ENCODE data around the gene CDH26.
"Not testable (repeated sequence)": the region's sequence is repeated elsewhere in the genome, so short reads cannot be mapped to it uniquely, and the experiment has no call there.

Gene CDH26

DNA sequence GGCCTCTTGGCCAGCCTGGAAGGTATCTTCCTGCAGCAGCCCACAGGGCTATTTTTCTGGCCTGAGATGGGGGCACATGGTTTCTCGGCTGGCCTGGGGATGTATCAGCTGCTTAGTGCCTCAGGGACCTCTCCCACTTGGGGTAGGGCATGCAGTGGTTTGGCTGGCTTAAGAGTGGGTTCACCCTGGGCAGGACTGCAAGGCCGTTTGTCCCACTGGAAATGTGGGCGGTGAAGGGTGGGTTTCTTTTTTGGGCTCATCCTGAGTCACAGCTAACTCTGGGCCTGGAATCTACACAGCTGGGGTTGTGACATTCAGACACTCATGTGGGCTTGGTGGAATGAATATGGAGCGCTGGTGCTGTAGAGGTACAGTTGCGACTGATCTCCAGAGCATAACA, 62.0 kb downstream of the CDH26 start:
- DNase-seq, result no peak

DNA sequence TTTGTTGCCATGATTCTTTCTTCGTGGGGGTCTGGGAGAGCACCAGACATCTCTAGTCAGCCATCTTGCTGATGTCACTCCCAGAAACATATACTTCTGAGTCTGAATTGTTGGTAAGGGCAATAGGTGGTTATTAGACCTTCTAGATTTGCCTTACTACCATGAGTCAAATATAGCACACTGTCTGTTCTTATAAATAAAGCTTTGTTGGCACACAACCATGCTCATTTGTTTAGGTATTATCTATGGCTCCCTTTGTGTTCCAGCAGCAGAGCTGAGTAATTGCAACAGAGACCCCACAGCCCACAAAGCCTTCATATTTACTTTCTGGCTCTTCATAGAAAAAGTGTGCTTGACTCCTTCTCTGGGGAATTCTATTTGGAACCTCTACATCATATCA, 62.9 kb downstream of the CDH26 start:
- no peak for DNase-seq

DNA sequence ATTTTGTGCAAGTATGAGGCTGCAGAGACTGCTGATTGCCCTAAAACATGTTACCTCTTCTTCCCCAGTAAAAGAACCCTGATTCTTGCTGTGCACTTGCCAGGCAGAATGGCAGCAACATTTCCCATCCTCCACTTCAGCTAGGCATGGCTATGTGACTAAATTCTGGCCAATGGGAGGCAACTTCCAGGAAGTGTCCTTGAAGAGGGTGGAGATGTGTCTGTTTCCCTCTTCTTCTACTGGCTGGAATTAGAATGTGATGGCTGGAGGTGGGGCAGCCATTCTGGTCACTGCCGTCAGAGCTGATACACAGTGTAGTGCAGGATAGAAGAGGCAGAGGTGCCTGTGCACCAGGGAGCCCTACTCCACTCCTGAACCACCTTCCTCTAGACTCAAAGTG, 64.6 kb downstream of the CDH26 start:
- no peak for DNase-seq

DNA sequence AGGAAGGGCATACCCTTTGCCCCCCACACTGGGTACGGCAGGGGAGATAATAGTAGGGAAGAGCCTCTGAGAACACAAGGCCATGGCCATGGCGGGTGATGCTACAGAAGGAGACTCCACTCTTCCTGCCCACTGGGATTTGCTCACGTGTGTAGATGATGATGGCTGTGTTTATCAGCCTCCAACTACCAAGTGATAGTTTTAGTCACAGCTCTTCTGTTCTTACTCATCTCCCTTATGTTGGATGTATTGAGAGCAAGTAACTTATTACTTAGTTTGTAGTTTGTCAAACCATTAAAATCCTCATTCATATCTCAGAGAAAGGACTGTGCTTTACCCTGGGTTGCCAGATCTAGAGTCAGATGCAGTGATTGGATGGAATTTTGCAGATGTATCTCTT, 66.0 kb downstream of the CDH26 start:
- DNase-seq, result no peak

GRCh38 chr20:60024801-60025200, 66.6 kb downstream of the CDH26 start:
- DNase-seq, result no peak

- no peak for DNase-seq
Observed at GRCh38 chr20:60026010-60026409, 67.8 kb downstream of the CDH26 start.

- no peak for DNase-seq
Observed at GRCh38 chr20:60030471-60030870, 72.2 kb downstream of the CDH26 start.

GRCh38 chr20:60031107-60031506, 72.9 kb downstream of the CDH26 start:
- no peak for DNase-seq

- DNase-seq, result no peak
Observed at GRCh38 chr20:60034231-60035110, 76.2 kb downstream of the CDH26 start.

- DNase-seq, result no peak
Observed at GRCh38 chr20:60035486-60035885, 77.3 kb downstream of the CDH26 start.

- no peak for DNase-seq
Observed at GRCh38 chr20:60036346-60036745, 78.1 kb downstream of the CDH26 start.

- no peak for DNase-seq
Observed at GRCh38 chr20:60036746-60037499, 78.7 kb downstream of the CDH26 start.

- no peak for DNase-seq
Observed at GRCh38 chr20:60038400-60039008, 80.3 kb downstream of the CDH26 start.

- DNase-seq, result no peak
Observed at GRCh38 chr20:60039526-60039925, 81.3 kb downstream of the CDH26 start.

DNA sequence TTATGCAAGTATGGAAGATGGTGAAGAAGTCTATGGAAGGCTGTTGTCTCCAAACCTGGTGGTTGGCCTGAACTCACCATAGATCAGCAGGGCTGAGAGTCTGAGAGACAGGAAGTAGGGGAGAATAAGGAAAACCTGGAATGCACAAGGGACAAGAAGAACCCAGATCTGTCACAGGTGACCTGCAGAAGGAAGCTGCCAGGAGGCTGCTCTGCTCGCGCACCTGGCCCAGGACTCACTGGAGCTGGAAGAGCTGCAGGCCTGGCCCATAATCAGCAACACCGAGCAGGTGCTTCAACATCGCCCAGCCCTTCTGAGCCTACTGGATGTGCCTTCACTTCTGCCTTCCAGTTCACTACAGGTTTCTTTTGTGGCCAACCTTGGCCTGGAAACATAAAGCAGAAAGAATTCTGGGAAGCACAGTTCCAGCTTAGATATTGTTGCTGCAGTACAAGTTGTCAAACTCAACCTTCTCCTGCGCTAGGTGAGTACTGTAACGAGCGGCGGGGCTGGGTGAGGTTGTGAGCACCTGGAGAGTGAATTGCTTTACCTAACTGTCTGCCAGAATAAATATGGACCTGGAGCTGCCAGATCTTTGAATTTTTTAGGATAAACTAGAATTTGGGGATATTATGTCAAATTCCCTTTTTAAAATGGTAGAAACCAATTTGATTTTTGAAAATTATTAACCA, 82.4 kb downstream of the CDH26 start:
- DNase-seq, result no peak

DNA sequence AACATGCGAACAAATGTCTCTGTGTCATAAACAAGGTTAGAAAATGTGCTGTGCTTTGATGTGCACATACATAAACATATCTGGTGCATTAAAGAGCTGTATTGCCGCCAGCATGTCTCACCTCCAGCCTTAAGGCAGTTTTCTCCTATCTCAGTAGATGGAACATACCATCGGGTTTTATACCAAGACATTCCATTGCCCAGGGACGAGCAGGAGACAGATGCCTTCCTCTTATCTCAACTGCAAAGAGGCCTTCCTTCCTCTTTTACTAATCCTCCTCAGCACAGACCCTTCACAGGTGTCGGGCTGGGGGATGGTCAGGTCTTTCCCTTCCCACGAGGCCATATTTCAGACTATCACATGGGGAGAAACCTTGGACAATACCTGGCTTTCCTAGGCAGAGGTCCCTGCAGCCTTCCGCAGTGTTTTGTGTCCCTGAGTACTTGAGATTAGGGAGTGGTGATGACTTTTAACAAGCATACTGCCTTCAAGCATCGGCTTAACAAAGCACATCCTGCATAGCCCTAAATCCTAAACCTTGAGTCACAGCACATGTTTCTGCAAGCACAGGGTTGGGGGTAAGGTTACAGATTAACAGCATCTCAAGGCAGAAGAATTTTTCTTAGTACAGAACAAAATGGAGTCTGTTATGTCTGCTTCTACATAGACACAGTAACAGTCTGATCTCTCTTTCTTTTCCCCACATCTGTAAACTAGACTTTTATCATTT, 83.4 kb downstream of the CDH26 start:
- DNase-seq, result not testable (repeated sequence)

- no peak for DNase-seq
Observed at GRCh38 chr20:60043435-60043834, 85.2 kb downstream of the CDH26 start.

DNA sequence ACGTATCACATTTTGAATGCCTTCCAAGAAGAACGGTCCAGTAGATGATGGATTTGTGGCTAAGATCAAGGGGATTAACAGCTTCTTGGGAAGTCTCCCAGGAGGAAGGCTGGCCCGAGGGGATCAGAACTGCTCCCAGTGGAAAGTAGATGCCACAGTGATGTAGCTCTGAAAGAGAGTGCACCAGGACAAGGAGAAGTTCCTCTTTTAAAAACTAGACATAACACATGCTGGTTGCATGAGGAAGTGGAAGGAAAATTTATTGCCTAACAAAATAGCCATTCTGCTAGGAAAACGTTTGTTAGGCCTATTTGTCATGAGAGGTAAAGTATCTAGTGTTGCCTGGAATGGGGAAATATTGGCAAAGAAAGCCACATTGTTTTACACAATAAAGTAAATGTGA, 87.8 kb downstream of the CDH26 start:
- DNase-seq, result no peak

GRCh38 chr20:60046436-60046835, 88.2 kb downstream of the CDH26 start:
- DNase-seq, result no peak

DNA sequence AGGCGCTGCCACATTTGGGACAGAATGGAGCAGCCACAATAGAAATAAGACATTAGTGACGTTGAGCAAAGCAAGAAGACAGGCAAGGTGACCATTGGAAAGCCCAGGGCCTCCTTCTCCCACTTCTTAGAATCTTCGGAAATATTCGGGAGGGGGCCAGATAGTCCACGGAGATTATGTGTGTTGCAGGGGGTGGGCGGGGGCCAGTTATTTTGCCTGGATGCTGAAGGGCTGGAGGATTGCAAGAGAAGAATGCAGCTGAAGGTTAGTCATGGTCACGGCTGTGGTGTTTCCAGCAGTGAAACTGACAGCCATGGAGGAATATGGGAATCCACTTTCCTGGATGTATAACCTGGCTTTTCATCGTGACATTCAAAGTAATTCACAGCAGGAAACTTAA, 88.6 kb downstream of the CDH26 start:
- DNase-seq, result no peak

GRCh38 chr20:60048634-60049521, 90.7 kb downstream of the CDH26 start:
- no peak for DNase-seq
